ENCODE measurements around the gene CHST8.

Gene CHST8

GRCh38 chr19:33799476-33799875 is 177.7 kb downstream of the CHST8 start:
- no peak for DNase-seq

GRCh38 chr19:33800012-33800680 is 178.4 kb downstream of the CHST8 start:
- no peak for DNase-seq

- no peak for DNase-seq
Observed at GRCh38 chr19:33801411-33801810, 179.7 kb downstream of the CHST8 start.

DNA sequence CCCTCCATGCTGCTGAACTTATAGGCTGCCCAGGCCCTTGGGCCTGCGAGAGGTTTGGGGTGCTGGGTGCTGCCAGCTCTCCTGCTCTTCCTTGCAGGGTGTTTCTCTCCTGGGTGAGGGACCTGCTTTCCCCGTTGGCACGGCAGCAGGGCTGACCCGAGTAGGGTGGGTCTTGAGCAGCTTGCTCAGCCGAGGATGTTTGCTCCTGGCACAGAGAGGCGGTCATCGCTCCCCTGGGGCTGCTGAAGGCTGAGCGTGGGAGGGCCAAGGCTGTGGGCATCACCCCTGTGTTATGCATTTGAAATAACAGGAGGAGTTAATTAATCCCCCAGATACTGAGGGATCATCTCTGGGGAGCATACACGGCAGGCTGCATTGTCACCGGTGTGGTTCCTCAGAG is 180.2 kb downstream of the CHST8 start:
- DNase-seq = no peak

GRCh38 chr19:33802801-33803200 is 181.0 kb downstream of the CHST8 start:
- no peak for DNase-seq

DNA sequence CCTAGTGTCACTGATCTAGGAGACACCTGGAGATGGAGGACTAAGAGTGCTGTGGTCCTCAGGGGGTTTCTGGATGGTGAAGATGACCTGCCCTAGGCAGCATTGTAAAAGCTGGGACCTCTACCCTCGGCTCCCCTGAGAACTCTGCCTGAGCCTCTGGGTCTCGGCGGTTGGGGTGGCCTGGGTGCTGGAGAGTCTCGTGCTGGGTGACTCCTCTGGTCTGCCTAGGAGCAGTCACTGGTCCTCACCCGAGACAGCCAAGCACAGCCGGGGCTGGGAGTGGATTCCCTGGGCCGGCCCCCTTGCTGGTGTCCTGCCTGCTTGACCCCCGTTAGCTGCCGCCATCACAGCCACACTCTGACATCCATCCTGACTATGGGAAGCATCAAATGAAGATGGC is 181.6 kb downstream of the CHST8 start:
- no peak for DNase-seq

GRCh38 chr19:33804021-33804799 is 182.5 kb downstream of the CHST8 start:
- DNase-seq = no peak

- no peak for DNase-seq
Observed at GRCh38 chr19:33805313-33805712, 183.6 kb downstream of the CHST8 start.

GRCh38 chr19:33805840-33806433 is 184.2 kb downstream of the CHST8 start:
- no peak for DNase-seq

DNA sequence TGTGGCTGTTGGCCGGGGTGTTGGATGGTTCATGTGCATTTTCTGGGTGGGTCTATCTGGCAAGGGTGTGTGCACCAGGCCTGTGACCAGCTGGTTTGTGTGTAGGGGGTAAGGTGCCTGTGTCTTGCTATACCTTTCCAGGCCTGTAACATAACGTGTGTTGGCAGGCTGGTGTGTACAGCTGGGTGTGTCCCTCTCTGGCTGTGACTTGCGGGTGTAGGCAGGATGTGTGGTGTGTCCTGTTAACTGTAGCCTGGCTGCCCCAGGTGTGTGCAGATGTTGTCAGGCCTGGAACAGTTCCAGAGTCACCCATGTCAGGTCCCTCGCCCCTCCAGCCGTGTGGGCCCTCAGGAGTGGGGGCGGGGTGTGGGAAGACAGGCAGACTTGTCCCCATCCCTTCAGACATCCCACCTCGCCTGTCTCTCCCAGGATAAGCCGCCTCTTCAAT is 184.7 kb downstream of the CHST8 start:
- DNase-seq = no peak

DNA sequence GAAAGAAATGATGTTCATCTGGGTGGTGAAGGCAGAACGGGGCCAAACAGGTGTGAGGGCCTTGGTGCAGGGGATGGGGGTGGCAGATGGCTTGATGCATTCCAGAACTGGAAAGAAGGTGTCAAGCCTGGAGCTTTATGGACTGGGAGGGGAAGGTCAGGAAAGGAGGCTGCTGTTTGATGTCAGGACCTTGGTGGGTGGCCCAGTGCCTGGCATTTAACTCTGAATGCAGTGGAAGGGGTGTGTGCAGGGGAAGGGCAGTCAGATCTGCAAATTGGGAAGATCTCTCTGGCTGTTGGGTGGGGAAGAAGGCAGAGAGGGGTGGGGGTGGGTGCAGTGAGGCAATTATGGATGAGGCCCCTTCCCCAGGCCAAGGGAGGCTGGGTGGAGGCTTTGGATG is 186.6 kb downstream of the CHST8 start:
- DNase-seq = no peak

GRCh38 chr19:33809960-33810359 is 188.2 kb downstream of the CHST8 start:
- no peak for DNase-seq

GRCh38 chr19:33810821-33811220 is 189.1 kb downstream of the CHST8 start:
- DNase-seq = no peak

DNA sequence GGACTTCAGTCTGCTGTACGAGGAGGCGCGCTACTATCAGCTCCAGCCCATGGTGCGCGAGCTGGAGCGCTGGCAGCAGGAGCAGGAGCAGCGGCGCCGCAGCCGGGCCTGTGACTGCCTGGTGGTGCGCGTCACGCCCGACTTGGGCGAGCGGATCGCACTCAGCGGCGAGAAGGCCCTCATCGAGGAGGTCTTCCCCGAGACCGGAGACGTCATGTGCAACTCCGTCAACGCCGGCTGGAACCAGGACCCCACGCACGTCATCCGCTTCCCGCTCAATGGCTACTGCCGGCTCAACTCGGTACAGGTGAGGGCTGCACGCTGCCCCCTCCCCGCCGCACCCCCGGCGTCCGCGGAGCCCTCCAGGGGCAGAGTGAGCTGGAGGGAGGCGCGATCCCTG is 189.5 kb downstream of the CHST8 start:
- no peak for DNase-seq

- no peak for DNase-seq
Observed at GRCh38 chr19:33811736-33812387, 190.1 kb downstream of the CHST8 start.

DNA sequence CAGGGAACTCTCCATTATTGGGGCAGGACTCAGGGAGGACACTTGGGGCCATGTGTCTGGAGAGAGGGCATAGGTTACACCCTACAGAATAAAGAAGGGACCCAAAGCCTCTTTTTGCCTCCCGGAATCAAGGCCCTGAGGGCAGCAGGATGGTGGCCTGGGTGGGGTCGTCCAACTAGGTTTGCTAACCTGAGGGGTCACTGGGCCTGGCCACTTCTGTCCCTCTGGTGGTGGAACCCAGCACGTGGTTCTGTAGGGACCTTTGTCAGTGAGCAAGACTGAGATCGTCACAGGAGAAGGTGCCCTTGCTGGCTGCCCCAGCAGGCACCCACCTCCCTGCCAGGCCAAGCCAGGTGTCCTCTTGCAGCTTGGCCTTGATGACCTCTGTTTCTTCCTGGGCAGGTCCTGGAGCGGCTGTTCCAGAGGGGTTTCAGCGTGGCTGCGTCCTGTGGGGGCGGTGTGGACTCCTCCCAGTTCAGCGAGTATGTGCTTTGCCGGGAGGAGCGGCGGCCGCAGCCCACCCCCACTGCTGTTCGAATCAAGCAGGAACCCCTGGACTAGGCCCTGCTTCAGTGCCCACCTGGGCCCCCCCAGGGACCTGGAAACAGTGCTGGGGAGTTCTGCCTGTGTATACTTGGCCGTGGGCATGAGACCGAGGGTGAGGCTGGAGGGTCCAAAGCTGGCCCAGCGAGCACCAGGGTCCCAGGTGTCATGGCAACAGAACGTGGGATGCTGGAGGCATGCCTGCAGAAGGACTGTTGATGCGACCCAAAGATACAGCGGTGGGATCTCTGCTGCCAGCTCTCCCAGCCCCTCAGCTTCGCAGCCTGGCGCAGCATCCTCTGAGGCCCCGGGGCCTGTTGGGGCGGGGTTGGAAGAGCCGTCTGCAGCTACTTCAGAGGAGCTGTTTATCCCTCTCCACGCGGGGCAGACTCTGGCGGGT is 190.9 kb downstream of the CHST8 start:
- DNase-seq = no peak

DNA sequence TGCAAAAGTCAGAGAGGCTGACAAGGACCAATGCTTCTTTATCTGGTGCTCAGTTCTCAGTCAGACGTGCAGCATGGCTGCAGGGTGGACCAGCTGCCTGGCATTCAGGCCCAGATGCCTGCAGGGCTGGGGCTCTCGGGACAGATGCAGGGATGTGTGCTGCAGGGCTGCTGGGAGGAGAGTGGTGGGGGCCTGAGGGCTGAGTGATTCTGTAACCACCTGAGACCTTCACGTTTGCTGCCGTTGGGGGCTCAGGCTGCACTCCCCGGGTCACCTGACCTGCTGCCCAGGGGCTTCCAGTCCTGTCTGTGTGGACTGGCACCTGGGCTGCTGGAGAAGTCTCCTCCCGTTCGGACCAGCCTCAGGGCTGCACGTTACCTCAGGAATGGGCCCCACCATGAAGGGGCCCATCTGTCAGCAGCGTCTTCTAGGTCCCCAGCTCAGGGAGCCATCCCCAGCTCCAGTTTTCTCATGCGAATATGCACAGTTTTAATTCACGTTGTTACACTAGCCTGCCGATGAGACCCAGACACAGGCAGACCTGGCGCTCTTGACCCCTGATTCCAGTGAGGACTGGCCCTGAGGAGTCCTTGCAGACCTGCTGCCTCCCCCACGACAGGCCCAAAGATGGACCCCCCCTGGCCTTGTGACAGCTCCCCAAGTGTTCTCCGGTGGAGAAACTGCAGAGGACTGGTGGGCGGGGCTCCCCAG is 191.8 kb downstream of the CHST8 start:
- no peak for DNase-seq

DNA sequence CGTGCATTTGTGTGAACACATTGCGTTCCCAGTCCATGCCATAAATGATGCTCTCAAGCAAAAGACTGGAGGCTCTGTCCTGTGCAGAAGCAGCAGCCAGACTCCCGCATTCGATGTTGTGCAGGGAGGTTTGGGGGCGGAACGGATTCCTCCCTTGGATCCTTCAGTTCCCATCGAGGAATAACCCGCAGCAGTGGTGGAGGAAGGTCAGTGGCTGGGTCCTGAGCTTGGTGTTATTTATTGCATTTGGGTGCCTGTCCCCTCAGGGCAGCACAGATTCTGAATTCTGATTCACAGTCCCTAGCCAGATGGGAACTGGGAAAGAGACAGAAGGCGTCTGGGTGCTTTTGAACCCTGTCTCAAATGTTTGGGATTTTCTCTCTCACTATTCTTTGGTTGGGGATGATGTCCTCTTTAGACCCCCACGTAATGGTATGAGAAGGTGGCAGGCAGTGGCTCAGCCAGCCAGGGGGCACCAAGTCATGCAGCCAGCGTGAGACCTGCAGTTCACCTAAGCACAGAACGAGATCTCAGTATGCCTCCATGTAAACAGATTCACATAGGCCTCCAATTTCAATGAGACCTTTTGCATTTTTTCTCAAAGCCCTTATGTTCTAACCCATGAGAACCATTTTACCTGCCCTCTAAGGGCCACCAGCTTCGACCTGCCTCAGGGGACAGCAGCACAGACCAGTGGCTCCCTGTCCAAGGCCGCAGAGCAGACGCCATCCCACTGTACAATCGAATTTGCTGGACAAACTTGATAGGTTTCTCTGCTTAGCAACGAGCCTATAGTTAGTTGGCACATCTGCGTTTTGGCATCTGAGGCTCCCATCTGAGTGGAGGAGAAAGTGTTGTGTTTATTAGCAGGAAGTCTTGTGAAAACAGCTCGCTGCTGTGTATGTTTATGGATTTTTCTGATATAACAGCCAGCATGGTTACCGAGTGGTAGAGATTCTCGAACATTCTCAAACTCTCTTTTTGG is 192.7 kb downstream of the CHST8 start:
- no peak for DNase-seq

- DNase-seq = no peak
Observed at GRCh38 chr19:33815380-33816340, 193.9 kb downstream of the CHST8 start.
